Fibroblast of skin of left biceps (primary cell): ENCODE data around the gene CDKN2B.

ENCODE experiments used
- DNase-seq, 2 experiments: peaks; one replicate each; pipeline ENCODE4 v3.0.0-alpha.2; 2013; ENCODE audit warnings: low read depth in 2 of 2

The CDKN2B gene

GRCh38 chr9:21994556-21995005 is 14.5 kb downstream of the CDKN2B start, which contains the start of gene CDKN2B-AS1:
CDKN2B-AS1 (plus strand) TSS chr9:21994791.
- DNase-seq = peak in 1 of 2 experiments; percentile 11

- DNase-seq = no peak
These were observed 15.1 kb downstream of the CDKN2B start, which contains the start of gene CDKN2A for GRCh38 chr9:21993893-21994555. CDKN2A (minus strand) TSS chr9:21994392.

- no peak for DNase-seq
These were observed 16.1 kb downstream of the CDKN2B start for GRCh38 chr9:21993007-21993406.

GRCh38 chr9:21991072-21991959 is 17.8 kb downstream of the CDKN2B start:
- no peak for DNase-seq

GRCh38 chr9:21989440-21990189 is 19.5 kb downstream of the CDKN2B start:
- DNase-seq = no peak

GRCh38 chr9:21988056-21988990 is 20.8 kb downstream of the CDKN2B start:
- no peak for DNase-seq

- no peak for DNase-seq
These were observed 23.0 kb downstream of the CDKN2B start for GRCh38 chr9:21985964-21986667.

- no peak for DNase-seq
These were observed 25.0 kb downstream of the CDKN2B start for GRCh38 chr9:21984101-21984500.

GRCh38 chr9:21983561-21983935 is 25.6 kb downstream of the CDKN2B start:
- DNase-seq = no peak

- no peak for DNase-seq
These were observed 26.1 kb downstream of the CDKN2B start for GRCh38 chr9:21982861-21983560.

- DNase-seq = no peak
These were observed 26.7 kb downstream of the CDKN2B start for GRCh38 chr9:21982391-21982790.

GRCh38 chr9:21976334-21976875 is 32.7 kb downstream of the CDKN2B start:
- DNase-seq = no peak

- no peak for DNase-seq
These were observed 34.2 kb downstream of the CDKN2B start for GRCh38 chr9:21974722-21975409.

- no peak for DNase-seq
These were observed 34.8 kb downstream of the CDKN2B start for GRCh38 chr9:21974343-21974721.

- no peak for DNase-seq
These were observed 36.7 kb downstream of the CDKN2B start for GRCh38 chr9:21972361-21972760.

GRCh38 chr9:21970800-21971640 is 38.1 kb downstream of the CDKN2B start:
- no peak for DNase-seq

- no peak for DNase-seq
These were observed 38.9 kb downstream of the CDKN2B start for GRCh38 chr9:21969951-21970799.
